GM23248 (cell line): ENCODE results near the gene SDHB.

Source experiments
- EZH2 ChIP-seq: fragments of 200-600 bp; sonication (generic); IDR thresholded peaks from 2 replicates; pipeline ENCODE4 v1.6.1; 2018; ENCODE audit warnings: antibody characterized with exemption, mild to moderate bottlenecking; ENCODE audit not compliant: insufficient read depth, poor library complexity, severe bottlenecking
- EZH2phosphoT487 ChIP-seq: fragments of 200-600 bp; sonication (generic); IDR thresholded peaks from 2 replicates; pipeline ENCODE4 v1.6.1; 2018; ENCODE audit warnings: antibody characterized with exemption, moderate library complexity, mild to moderate bottlenecking, low read depth; ENCODE audit not compliant: insufficient read depth

GRCh38 chr1:16993521-16994038 is 60.3 kb downstream of the SDHB start:
- TF ChIP-seq EZH2 (no peak), EZH2phosphoT487 (no peak)
